K562 (cell line): ENCODE data around the gene PRR11. TPM values are rescaled to one million over a fixed set of nuclear protein-coding genes. Genes with fewer than 3 reads are reported as not detected.
A peak's percentile ranks its signal among the peaks of the same experiment; 100 is the strongest.

ENCODE experiments used
- ARID4B ChIP-seq: sonication (generic); formaldehyde crosslinking; IDR thresholded peaks from 2 replicates; pipeline ENCODE4 v1.8.0; 2022; ENCODE audit warnings: mild to moderate bottlenecking, missing genetic modification reagents
- CSDE1 ChIP-seq, 2 experiments: fragments of 450-650 bp; IDR thresholded peaks; 2 replicates each; pipeline ENCODE4 v1.6.1; 2016; ENCODE audit warnings: mild to moderate bottlenecking in 1 of 2
- FOSL1 ChIP-seq: fragments of 200-800 bp; sonication (Bioruptor generic); conservative IDR thresholded peaks from 2 replicates; pipeline ENCODE4 v1.6.1; 2016; ENCODE audit warnings: missing genetic modification characterization, missing compliant biosample characterization
- HDAC2 ChIP-seq: fragments of 450-650 bp; IDR thresholded peaks from 2 replicates; pipeline ENCODE4 v1.6.1; 2016; ENCODE audit warnings: mild to moderate bottlenecking
- HDAC3 ChIP-seq: fragments of 450-650 bp; IDR thresholded peaks from 2 replicates; pipeline ENCODE4 v1.6.1; 2018; ENCODE audit warnings: borderline replicate concordance, mild to moderate bottlenecking, moderate library complexity; ENCODE audit not compliant: partially characterized antibody
- KDM4B ChIP-seq, 2 experiments: fragments of 450-650 bp in 1 of 2; sonication (generic) in 1 of 2; IDR thresholded peaks; 2 replicates each; pipeline ENCODE4 v1.6.1; 2016 to 2017; ENCODE audit warnings: borderline replicate concordance in 2 of 2, antibody characterized with exemption in 1 of 2, low read depth in 1 of 2, mild to moderate bottlenecking in 1 of 2
- MCM2 ChIP-seq: fragments of 450-650 bp; IDR thresholded peaks from 2 replicates; pipeline ENCODE4 v1.6.1; 2017; ENCODE audit warnings: low read depth, mild to moderate bottlenecking
- MEIS2 ChIP-seq: fragments of 450-650 bp; IDR thresholded peaks from 2 replicates; pipeline ENCODE4 v1.6.1; 2014; ENCODE audit warnings: mild to moderate bottlenecking; ENCODE audit not compliant: partially characterized antibody
- POLR3A ChIP-seq: IDR thresholded peaks from 2 replicates; pipeline ENCODE4 v1.6.1; 2011; ENCODE audit warnings: borderline replicate concordance, mild to moderate bottlenecking, moderate library complexity; ENCODE audit not compliant: insufficient read length, insufficient read depth; ENCODE audit errors: extremely low read depth
- RBFOX2 ChIP-seq: fragments of 200-400 bp; formaldehyde crosslinking; IDR thresholded peaks from 2 replicates; pipeline ENCODE4 v1.6.1; 2017; ENCODE audit warnings: low read depth, mild to moderate bottlenecking, low read length, moderate library complexity
- RCOR1 ChIP-seq, 2 experiments: IDR thresholded peaks; 2 replicates each; pipeline ENCODE4 v1.6.1; 2012; ENCODE audit warnings: low read depth in 2 of 2, low read length in 2 of 2, borderline replicate concordance in 1 of 2, improper control_type of control experiment in 1 of 2
- SAFB ChIP-seq: fragments of 200-400 bp; formaldehyde crosslinking; IDR thresholded peaks from 2 replicates; pipeline ENCODE4 v1.6.1; 2017; ENCODE audit warnings: low read depth, low read length, borderline replicate concordance
- TCF7L2 ChIP-seq: fragments of 150-350 bp; IDR thresholded peaks from 2 replicates; pipeline ENCODE4 v1.6.1; 2016; ENCODE audit warnings: low read depth, mild to moderate bottlenecking, low read length, moderate library complexity
- TEAD4 ChIP-seq, 2 experiments: sonication (generic) in 1 of 2; formaldehyde crosslinking in 1 of 2; IDR thresholded peaks; 2 replicates each; pipeline versions ENCODE4 v1.6.1 to v1.8.0; 2012 to 2022; ENCODE audit warnings: borderline replicate concordance in 1 of 2, inconsistent platforms in 1 of 2, low read length in 1 of 2, mild to moderate bottlenecking in 1 of 2, missing genetic modification reagents in 1 of 2
- ZC3H11A ChIP-seq: IDR thresholded peaks from 2 replicates; pipeline ENCODE4 v1.6.1; 2012; ENCODE audit warnings: low read depth, low read length, improper control_type of control experiment
- ZNF282 ChIP-seq: sonication (generic); formaldehyde crosslinking; IDR thresholded peaks from 2 replicates; pipeline ENCODE4 v1.8.1; 2023; ENCODE audit warnings: missing genetic modification reagents
- ZNF354B ChIP-seq: fragments of 250-450 bp; sonication (Bioruptor Pico); IDR thresholded peaks from 2 replicates; pipeline ENCODE4 v1.4.0; 2020
- ZNF586 ChIP-seq: fragments of 450-650 bp; formaldehyde crosslinking; conservative IDR thresholded peaks from 2 replicates; pipeline ENCODE4 v1.4.0; 2020; ENCODE audit warnings: mild to moderate bottlenecking, moderate library complexity
- ZZZ3 ChIP-seq: fragments of 450-650 bp; IDR thresholded peaks from 2 replicates; pipeline ENCODE4 v1.6.1; 2016; ENCODE audit warnings: antibody characterized with exemption, mild to moderate bottlenecking, moderate library complexity
- polyA plus RNA-seq, 8 experiments: library from polyadenylated mRNA; depleted of rRNA in 4 of 8; stranded (reverse) in 5 of 8; unstranded in 3 of 8; fragments of >200 nt; fragmentation: Nextera tagmentation in 2 of 8; fragmentation: Illumina TruSeq in 1 of 8; extraction: Ambion mirVana in 2 of 8; extraction: Trizol in 1 of 8; gene quantifications; 2 replicates each; pipeline versions ENCODE4 v1.2.1 to v1.2.3, GENCODE V29; 2011 to 2014; ENCODE audit warnings: inconsistent platforms in 1 of 8, missing spikeins in 1 of 8
- total RNA-seq, 7 experiments: library from RNA; depleted of rRNA in 6 of 7; stranded (reverse); fragments of >200 nt in 6 of 7; fragmentation: Illumina TruSeq in 2 of 7; extraction: Trizol in 2 of 7; gene quantifications; 2 replicates each; pipeline versions ENCODE4 v1.2.1 to v1.2.3, GENCODE V29; 2011 to 2021; ENCODE audit warnings: low replicate concordance in 1 of 7
- TF ChIP-seq, protein P1 (sequence below): fragments of 250-450 bp; sonication (Bioruptor Pico); IDR thresholded peaks from 2 replicates; pipeline ENCODE4 v1.5.0; 2021
- TF ChIP-seq, protein P2 (sequence below), 3 experiments: IDR thresholded peaks in 2 of 3; conservative IDR thresholded peaks in 1 of 3; 2 replicates each; pipeline ENCODE4 v1.5.1; 2011 to 2012; ENCODE audit warnings: low read length in 3 of 3, mild to moderate bottlenecking in 3 of 3, control low read depth in 2 of 3, improper control_type of control experiment in 1 of 3, inconsistent platforms in 1 of 3, low read depth in 1 of 3, mixed read lengths in 1 of 3, moderate library complexity in 1 of 3; ENCODE audit not compliant: insufficient read depth in 2 of 3

The PRR11 gene
- total and polyA plus RNA-seq, 9 of the 15 experiments (the other 6 are each of a cell fraction or from before 2014, with no cell fraction given) = 13.3 to 75.2 (median 46.4) TPM

- TF ChIP-seq TEAD4 (IDR thresholded peaks at IDR 0.05; ENCODE audit: low read length) (0 out of 2 replicates have a peak, but pooled peaks have one; percentile 33), TEAD4 (CRISPR knock-in tag; IDR thresholded peaks at IDR 0.05; ENCODE audit: borderline replicate concordance) (no peak), HDAC3 (peak; percentile 36), ZC3H11A (no peak), ZNF354B (CRISPR knock-in tag) (no peak), HDAC2 (no peak; the same call in 1 of the 2 replicates), TCF7L2 (no peak), POLR3A (no peak), MEIS2 (peak; percentile 91), CSDE1 (IDR thresholded peaks at IDR 0.05) (peak in 1 of 2 experiments; percentile 44; a peak in 1 of 4 replicates), ARID4B (CRISPR knock-in tag) (peak; percentile 27; the same call in 1 of the 2 replicates), SAFB (no peak), ZZZ3 (no peak), KDM4B (IDR thresholded peaks at IDR 0.05; ENCODE audit: borderline replicate concordance in 2 of 2, low read depth in 1 of 2) (no peak), MCM2 (no peak), RBFOX2 (peak; percentile 85), ZNF282 (CRISPR knock-in tag) (no peak), FOSL1 (tag) (peak; percentile 39), ZNF586 (CRISPR knock-in tag) (no peak), RCOR1 (IDR thresholded peaks at IDR 0.05; ENCODE audit: borderline replicate concordance in 1 of 2, low read depth in 2 of 2, low read length in 2 of 2) (peak in 1 of 2 experiments; percentile 86; a peak in 2 of 4 replicates)
- TF ChIP-seq, protein P1, sequence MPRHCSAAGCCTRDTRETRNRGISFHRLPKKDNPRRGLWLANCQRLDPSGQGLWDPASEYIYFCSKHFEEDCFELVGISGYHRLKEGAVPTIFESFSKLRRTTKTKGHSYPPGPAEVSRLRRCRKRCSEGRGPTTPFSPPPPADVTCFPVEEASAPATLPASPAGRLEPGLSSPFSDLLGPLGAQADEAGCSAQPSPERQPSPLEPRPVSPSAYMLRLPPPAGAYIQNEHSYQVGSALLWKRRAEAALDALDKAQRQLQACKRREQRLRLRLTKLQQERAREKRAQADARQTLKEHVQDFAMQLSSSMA (CRISPR knock-in tag) = no peak
- TF ChIP-seq, protein P2, sequence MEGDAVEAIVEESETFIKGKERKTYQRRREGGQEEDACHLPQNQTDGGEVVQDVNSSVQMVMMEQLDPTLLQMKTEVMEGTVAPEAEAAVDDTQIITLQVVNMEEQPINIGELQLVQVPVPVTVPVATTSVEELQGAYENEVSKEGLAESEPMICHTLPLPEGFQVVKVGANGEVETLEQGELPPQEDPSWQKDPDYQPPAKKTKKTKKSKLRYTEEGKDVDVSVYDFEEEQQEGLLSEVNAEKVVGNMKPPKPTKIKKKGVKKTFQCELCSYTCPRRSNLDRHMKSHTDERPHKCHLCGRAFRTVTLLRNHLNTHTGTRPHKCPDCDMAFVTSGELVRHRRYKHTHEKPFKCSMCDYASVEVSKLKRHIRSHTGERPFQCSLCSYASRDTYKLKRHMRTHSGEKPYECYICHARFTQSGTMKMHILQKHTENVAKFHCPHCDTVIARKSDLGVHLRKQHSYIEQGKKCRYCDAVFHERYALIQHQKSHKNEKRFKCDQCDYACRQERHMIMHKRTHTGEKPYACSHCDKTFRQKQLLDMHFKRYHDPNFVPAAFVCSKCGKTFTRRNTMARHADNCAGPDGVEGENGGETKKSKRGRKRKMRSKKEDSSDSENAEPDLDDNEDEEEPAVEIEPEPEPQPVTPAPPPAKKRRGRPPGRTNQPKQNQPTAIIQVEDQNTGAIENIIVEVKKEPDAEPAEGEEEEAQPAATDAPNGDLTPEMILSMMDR (IDR thresholded peaks at IDR 0.05 in 2 of 3, conservative IDR thresholded peaks at IDR 0.05 in 1 of 3; ENCODE audit: insufficient read depth in 2 of 3, low read depth in 1 of 3, low read length in 3 of 3) = peak; percentile 80 to 89 (median 83)
Observed at GRCh38 chr17:59220328-59221158, 65.0 kb downstream of the PRR11 start, which contains the start of gene GDPD1 (continued).
